Kidney capillary endothelial cell (primary cell): ENCODE measurements around the gene SNX22.
"Not testable (repeated sequence)": the region's sequence is repeated elsewhere in the genome, so short reads cannot be mapped to it uniquely, and the experiment has no call there.

Source experiments
- DNase-seq: peaks from one replicate; pipeline ENCODE4 v3.0.0-alpha.2; 2018; ENCODE audit warnings: low spot score

The SNX22 gene

GRCh38 chr15:64151727-64152506, at the start of gene SNX22:
Gene SNX22 (plus strand): TSS chr15:64151731. CDS start chr15:64151776, 45 bp downstream.
- DNase-seq: no peak

GRCh38 chr15:64102497-64102896, 49.0 kb upstream of the SNX22 start:
- no peak for DNase-seq

GRCh38 chr15:64105113-64105704, 46.3 kb upstream of the SNX22 start:
- DNase-seq: no peak

DNA sequence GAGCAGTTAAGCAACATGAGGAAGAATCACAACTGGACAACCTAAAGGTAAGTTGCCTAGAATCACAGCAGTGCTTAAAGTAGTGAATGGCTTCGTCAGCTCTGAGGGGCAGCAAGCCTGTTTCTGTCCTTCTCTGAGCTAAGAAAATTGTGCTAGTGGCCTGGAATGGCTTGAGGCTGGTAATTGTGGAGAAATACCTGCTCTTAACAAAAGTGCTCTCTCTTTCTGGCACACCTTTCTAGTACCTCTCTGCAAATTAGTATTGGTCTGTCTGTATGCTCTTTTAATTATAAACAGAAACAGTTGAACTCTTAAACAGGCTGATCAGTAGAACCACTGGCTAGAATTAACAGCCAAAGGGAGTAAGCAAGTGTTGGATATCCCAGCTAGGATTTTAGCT, 44.2 kb upstream of the SNX22 start:
- DNase-seq: no peak

- not testable (repeated sequence) for DNase-seq
These were observed 41.3 kb upstream of the SNX22 start for GRCh38 chr15:64110108-64110701.

- no peak for DNase-seq
These were observed 40.4 kb upstream of the SNX22 start for GRCh38 chr15:64110950-64111678.

GRCh38 chr15:64111679-64112050, 39.9 kb upstream of the SNX22 start:
- DNase-seq: peak; percentile 22

DNA sequence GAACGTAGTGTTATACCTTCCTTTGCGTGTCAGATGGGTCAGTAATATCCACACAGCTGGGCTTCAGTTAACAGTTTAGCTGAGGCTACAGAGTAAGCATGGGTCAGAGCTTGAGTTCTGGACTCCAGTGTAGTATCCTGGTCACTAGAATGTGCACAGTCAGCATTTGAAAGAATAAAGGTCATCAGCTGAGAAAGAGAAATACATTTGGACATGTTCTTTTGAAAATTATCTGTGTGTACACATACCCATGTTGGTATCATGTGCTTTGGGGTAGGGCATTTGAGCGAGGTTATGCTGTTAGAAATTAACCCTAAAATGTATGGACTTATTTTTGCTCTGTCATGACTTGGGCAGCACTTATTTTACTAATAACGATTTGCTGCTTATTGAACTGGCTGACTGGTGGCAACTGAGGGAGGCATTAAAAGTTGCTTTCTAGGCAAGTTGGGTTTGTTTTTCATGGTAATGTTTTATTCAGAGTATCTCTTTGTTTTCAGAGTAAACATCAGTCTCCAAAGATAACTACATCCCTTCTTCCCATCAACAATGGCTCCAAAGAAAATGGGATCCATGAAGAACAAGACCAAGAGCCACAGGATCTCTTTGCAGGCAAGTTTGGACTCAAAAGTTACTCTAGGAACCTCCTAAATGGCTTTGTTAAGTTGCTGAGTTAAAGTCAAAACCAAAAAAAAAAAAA, 39.3 kb upstream of the SNX22 start:
- no peak for DNase-seq

DNA sequence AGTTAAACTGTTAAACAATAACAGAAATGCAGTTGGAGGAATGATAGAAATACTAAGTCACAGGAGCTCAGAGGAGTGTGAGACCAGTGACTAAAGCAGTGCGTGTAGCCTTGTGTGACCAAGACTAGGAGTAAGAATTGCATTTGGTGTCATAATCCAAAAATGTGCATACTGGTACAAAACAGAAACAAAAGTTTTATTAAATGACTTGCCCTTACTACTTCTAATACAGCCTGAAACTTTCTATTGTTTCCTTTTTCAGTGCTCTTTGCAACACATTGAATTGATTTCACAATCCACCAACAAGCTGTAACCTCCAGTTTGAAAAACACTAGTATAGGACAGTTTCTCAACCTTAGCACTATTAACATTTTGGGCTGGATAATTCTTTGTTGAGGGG, 38.6 kb upstream of the SNX22 start:
- no peak for DNase-seq

DNA sequence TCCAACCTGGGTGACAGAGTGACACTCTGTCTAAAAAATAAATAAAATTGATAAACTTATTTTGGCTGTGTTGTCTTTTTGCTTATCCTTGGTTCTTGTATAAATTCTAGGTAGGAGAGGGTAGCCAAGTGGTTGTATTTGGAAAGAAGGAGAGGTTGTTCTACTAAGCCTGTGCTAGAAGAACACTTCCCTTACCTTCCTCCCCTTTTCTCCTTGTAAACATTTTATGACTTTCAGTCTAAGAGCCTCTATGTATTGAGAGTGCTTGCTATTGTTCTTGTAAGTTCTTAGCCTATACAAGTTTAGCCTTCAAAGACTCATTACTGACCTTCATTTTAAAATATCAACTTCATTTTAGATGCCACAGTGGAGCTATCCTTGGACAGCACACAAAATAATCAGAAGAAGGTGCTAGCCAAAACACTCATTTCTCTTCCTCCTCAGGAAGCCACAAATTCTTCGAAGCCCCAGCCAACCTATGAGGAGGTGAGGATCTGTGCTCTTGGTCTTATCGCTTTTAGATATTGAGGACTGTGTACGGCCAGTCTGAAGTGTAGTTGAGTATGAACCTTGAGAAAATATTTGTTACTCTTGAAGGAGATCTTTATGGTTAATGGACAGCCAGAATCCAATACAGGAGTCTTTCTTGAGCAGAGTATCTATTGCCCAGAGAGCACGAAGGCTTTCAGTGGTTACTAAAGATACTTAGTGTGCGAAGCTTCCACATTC, 33.6 kb upstream of the SNX22 start:
- DNase-seq: no peak

DNA sequence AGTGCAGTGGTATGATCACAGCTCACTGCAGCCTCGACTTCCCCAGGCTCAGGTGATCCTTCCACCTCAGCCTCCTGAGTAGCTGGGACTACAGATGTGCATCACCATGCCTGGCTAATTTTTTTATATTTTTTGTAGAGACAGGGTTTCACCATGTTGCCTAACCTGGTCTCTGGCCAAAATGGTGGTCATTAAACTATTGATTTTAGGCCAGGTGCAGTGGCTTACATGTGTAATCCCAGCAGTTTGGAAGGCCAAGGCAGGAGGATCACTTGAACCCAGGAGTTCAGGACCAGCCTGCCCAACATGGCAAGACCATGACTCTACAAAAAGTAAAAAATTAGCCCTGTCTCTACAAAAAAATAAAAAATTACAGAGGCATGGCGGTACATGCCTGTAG, 31.2 kb upstream of the SNX22 start:
- DNase-seq: not testable (repeated sequence)

DNA sequence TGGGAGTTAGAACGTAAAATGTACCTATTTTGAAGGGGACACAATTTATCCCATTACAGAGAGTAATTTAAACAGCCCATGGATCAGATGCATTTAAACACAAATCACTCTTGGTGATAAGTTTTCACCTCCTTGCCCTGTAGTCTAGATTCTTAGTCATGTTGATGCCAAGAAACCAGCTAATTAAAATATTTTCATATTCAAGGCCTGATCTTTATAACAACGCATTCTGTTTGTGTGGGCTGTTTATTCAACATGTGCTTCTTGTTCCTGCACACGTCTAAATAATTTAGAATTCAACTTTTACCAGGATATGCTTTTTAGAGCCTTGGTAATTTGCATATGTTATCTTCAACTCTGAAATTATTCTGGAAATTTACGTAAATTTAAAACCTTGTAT, 29.9 kb upstream of the SNX22 start:
- DNase-seq: no peak

- no peak for DNase-seq
These were observed 29.1 kb upstream of the SNX22 start for GRCh38 chr15:64122444-64122843.

DNA sequence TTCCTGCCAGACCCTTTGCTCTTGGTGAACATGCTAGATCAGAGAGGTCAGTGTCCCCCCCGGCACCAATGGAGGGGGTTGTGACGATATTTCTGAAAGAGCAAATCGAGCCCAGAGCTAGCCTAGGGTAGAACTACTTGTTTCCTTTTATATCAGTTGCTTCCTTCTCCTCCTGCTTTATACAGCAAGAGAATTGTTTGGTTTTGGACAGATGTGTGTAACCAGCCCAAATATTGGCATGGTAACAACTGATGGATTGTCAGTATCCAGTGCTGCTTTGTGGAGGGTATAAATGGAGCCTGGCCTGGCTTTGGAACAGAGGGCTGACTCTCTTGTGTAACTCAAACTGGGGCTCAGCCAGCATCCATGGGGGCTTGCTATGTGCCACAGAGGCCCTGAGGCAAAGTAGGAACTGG, 28.6 kb upstream of the SNX22 start:
- no peak for DNase-seq

- no peak for DNase-seq
These were observed 25.6 kb upstream of the SNX22 start for GRCh38 chr15:64125978-64126377.

DNA sequence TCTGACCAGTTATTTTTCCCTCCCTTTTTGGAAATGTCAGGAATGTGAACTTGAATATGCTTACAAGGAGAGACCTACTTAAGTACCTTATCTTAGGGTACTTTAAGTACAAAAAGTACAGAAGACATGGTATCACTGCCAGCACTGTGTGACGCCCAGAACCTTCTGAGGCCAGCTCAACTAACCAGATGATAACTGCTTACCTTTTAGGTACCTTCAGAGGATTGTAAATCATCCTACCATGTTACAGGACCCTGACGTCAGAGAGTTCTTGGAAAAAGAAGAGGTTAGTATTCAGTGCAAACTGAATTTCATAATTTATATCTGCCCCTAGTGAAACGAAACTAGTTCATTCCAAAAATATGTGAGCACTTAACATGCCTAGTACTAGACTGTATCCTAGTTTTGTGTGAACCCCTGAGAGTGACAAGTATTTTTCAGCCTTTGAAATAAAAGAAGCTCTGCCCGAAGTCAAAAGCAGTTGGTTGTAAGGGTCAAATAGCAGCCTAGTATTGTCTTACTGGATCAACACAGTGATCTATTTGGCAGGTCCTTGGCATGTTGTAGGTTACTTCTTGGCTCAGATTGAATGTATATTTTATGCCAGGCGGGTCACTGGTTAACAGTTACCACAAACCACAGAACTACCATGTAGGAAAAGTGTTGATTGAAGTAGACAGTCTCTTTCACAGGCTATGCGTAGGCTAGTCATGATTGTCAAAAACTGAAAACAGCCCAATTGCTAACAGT, 23.8 kb upstream of the SNX22 start:
- no peak for DNase-seq

- no peak for DNase-seq
These were observed 21.4 kb upstream of the SNX22 start for GRCh38 chr15:64130159-64130558.

- DNase-seq: no peak
These were observed 20.0 kb upstream of the SNX22 start for GRCh38 chr15:64131547-64131946.

GRCh38 chr15:64132217-64132616, 19.3 kb upstream of the SNX22 start:
- no peak for DNase-seq

- no peak for DNase-seq
These were observed 17.7 kb upstream of the SNX22 start for GRCh38 chr15:64133623-64134344.
